OCI-LY7 (cell line): ENCODE data around the gene KDSR. TPM values are rescaled to one million over a fixed set of nuclear protein-coding genes. Genes with fewer than 3 reads are reported as not detected.

ENCODE experiments used
- BruUV-seq: library from RNA; stranded (reverse); fragments of 400-500 nt; replicated peaks from 2 replicates; lab custom pipeline; 2021; lab: Mats Ljungman, UMichigan
- CTCF ChIA-PET: fragments of 300-600 bp; sonication (Branson Sonifier 250); formaldehyde crosslinking; loops from one replicate; lab custom pipeline; 2022; ENCODE audit warnings: antibody characterized with exemption; ENCODE audit not compliant: unreplicated experiment; lab: Charles Lee
- POLR2A ChIA-PET: fragments of 300-600 bp; sonication (Branson Sonifier 250); formaldehyde crosslinking; loops from one replicate; lab custom pipeline; 2022; ENCODE audit warnings: antibody characterized with exemption; lab: Charles Lee
- DNase-seq: peaks from one replicate; pipeline ENCODE4 v3.0.0-alpha.2; 2015; ENCODE audit warnings: low spot score
- H2AFZ ChIP-seq: fragments of 200-600 bp; sonication (generic), shearing (Covaris generic); 2 replicates; pipeline ENCODE4 v1.6.1; 2014; ENCODE audit warnings: mild to moderate bottlenecking, antibody characterized with exemption, low read length, moderate library complexity
- H3K27ac ChIP-seq: fragments of 200-600 bp; sonication (generic); 2 replicates; pipeline ENCODE4 v1.5.1; 2014; ENCODE audit warnings: mixed run types, low read depth, mild to moderate bottlenecking, moderate library complexity, low read length, inconsistent platforms; ENCODE audit not compliant: poor library complexity, severe bottlenecking
- H3K36me3 ChIP-seq: fragments of 200-600 bp; sonication (generic); 2 replicates; pipeline ENCODE4 v1.6.1; 2014; ENCODE audit warnings: mild to moderate bottlenecking, antibody characterized with exemption, low read length, moderate library complexity, mixed read lengths; ENCODE audit not compliant: insufficient read depth
- H3K4me1 ChIP-seq: fragments of 200-600 bp; sonication (generic); 2 replicates; pipeline ENCODE4 v1.5.1; 2014; ENCODE audit warnings: mild to moderate bottlenecking, low read length; ENCODE audit not compliant: insufficient read depth, poor library complexity, severe bottlenecking
- H3K4me2 ChIP-seq: fragments of 200-600 bp; sonication (generic); 2 replicates; pipeline ENCODE4 v1.6.1; 2014; ENCODE audit warnings: mild to moderate bottlenecking, low read length
- H3K4me3 ChIP-seq: fragments of 200-600 bp; sonication (generic); 2 replicates; pipeline ENCODE4 v1.5.1; 2014; ENCODE audit warnings: mild to moderate bottlenecking, low read depth, low read length; ENCODE audit not compliant: poor library complexity, severe bottlenecking
- H3K79me2 ChIP-seq: fragments of 200-600 bp; sonication (generic); 2 replicates; pipeline ENCODE4 v1.6.1; 2016; ENCODE audit warnings: low read depth, mild to moderate bottlenecking, low read length, moderate library complexity, mixed read lengths; ENCODE audit not compliant: insufficient read depth
- H3K9me2 ChIP-seq: fragments of 200-600 bp; sonication (generic); 2 replicates; pipeline ENCODE4 v1.6.1; 2016; ENCODE audit warnings: mild to moderate bottlenecking, low read length, mixed read lengths; ENCODE audit not compliant: insufficient read depth
- H3K9me3 ChIP-seq: fragments of 200-600 bp; sonication (generic); 2 replicates; pipeline ENCODE4 v1.6.1; 2014; ENCODE audit warnings: mild to moderate bottlenecking, mixed run types, low read length, mixed read lengths
- H4K20me1 ChIP-seq: fragments of 200-600 bp; sonication (generic); 2 replicates; pipeline ENCODE4 v1.6.1; 2014; ENCODE audit warnings: mild to moderate bottlenecking, antibody characterized with exemption, low read length, moderate library complexity, mixed read lengths; ENCODE audit not compliant: insufficient read depth
- EZH2phosphoT487 ChIP-seq: fragments of 200-600 bp; sonication (generic); IDR thresholded peaks from 2 replicates; pipeline ENCODE4 v1.6.1; 2018; ENCODE audit warnings: low read depth, borderline replicate concordance, mild to moderate bottlenecking, mixed run types, antibody characterized with exemption, low read length, moderate library complexity, mixed read lengths
- intact Hi-C: fragments of 100-400 bp; cut with micrococcal nuclease; formaldehyde crosslinking; loops from one replicate; pipeline ENCODE4 v1.10.0; 2022; ENCODE audit not compliant: unreplicated experiment
- total RNA-seq, 2 experiments: library from RNA; depleted of rRNA in 1 of 2; stranded (reverse); fragments of >200 nt in 1 of 2; shearing (Covaris generic) in 1 of 2; gene quantifications; 2 replicates each; pipeline ENCODE4 v1.2.3, GENCODE V29; 2014 to 2022
- TF ChIP-seq, protein P1 (sequence below): fragments of 200-600 bp; sonication (generic); conservative IDR thresholded peaks from 2 replicates; pipeline ENCODE4 v1.5.1; 2014; ENCODE audit warnings: mild to moderate bottlenecking, antibody characterized with exemption, low read length, moderate library complexity, mixed read lengths

KDSR gene
- total RNA-seq, 2 experiments from 2014 or later: 6.5 to 13.4 TPM

DNA sequence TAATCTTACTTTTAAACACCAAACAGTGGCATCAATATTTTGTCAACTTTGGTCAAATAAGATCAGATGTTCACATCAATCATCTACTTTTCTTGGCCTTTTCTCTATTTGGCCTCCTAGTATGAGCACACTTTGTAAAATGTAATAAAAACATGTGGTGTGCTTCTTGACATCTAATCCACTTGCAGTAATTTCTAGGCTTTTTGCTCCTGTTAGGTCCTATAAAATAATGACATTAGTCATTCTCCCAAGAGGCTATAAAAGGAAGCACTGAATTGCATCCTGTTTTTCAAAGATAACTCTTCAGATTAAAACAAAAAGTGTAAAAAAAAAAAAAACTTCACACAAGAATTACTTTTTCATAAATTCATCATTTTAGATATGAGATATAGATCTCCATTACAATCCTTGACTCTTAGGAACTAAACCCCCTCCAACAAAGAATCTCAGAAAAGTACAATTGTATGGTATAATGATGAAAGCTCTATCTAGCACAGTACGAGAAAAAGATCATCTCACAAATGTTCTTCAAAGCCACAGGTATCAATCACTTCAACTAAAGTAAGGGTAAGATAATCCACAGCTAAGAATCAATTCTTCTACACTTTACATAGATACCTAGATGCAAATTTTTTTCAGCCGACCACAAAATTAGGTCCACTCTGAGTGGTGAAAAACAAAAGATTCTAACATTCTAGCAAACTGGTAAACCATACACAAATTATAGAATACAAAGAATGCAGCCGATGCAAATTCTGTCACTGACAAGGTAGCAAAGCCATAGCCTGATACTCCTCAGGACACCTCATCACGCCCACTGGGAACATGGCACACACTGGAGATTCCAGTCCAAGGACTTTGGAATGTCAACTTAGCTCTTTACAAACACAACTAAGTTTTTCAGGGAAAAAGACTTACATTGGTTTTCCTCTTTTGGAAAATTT, 50.1 kb downstream of the KDSR start:
- H3K79me2 ChIP-seq: no peaks in the 10 kb centered on the region
- DNase-seq: no peak
- ChIA-PET CTCF (no interaction called here), POLR2A (no interaction called here)
- H2AFZ ChIP-seq: no peak overlapping the region
- H3K36me3 ChIP-seq: no peaks in the 10 kb centered on the region
- H4K20me1 ChIP-seq: no peaks in the 10 kb centered on the region
- H3K4me1 ChIP-seq: peaks cover 17% of the 10 kb centered on the region
- H3K27ac ChIP-seq: no peak overlapping the region
- H3K9me3 ChIP-seq: no peaks in the 10 kb centered on the region
- no TSS peak for BruUV-seq
- peak overlapping the region; percentile 76; the same call in 1 of the 2 replicates for H3K4me2 ChIP-seq
- no peak overlapping the region for H3K4me3 ChIP-seq
- intact Hi-C loops: loop anchor here (5.0 kb wide), 1 partner anchor 110 kb away; no protein-coding TSS in a partner anchor
- H3K9me2 ChIP-seq: no peaks in the 10 kb centered on the region
- TF ChIP-seq, protein P1, sequence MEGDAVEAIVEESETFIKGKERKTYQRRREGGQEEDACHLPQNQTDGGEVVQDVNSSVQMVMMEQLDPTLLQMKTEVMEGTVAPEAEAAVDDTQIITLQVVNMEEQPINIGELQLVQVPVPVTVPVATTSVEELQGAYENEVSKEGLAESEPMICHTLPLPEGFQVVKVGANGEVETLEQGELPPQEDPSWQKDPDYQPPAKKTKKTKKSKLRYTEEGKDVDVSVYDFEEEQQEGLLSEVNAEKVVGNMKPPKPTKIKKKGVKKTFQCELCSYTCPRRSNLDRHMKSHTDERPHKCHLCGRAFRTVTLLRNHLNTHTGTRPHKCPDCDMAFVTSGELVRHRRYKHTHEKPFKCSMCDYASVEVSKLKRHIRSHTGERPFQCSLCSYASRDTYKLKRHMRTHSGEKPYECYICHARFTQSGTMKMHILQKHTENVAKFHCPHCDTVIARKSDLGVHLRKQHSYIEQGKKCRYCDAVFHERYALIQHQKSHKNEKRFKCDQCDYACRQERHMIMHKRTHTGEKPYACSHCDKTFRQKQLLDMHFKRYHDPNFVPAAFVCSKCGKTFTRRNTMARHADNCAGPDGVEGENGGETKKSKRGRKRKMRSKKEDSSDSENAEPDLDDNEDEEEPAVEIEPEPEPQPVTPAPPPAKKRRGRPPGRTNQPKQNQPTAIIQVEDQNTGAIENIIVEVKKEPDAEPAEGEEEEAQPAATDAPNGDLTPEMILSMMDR: no peak
- TF ChIP-seq EZH2phosphoT487: no peak

GRCh38 chr18:63315876-63316275, 51.1 kb downstream of the KDSR start:
- no peak for DNase-seq
- peaks cover 14% of the 10 kb centered on the region for H3K4me1 ChIP-seq
- H3K9me3 ChIP-seq: no peaks in the 10 kb centered on the region
- intact Hi-C loops: loop anchor here (5.0 kb wide), 1 partner anchor 109 kb away; no protein-coding TSS in a partner anchor
- TF ChIP-seq EZH2phosphoT487: no peak
- TF ChIP-seq, protein P1: no peak
- H3K36me3 ChIP-seq: no peaks in the 10 kb centered on the region
- no peak overlapping the region for H2AFZ ChIP-seq
- H3K79me2 ChIP-seq: no peaks in the 10 kb centered on the region
- ChIA-PET CTCF (no interaction called here), POLR2A (no interaction called here)
- H3K27ac ChIP-seq: no peak overlapping the region
- no peaks in the 10 kb centered on the region for H3K9me2 ChIP-seq
- peak overlapping the region; percentile 76; the same call in 1 of the 2 replicates for H3K4me2 ChIP-seq
- no peaks in the 10 kb centered on the region for H4K20me1 ChIP-seq
- no peak overlapping the region for H3K4me3 ChIP-seq
- no TSS peak for BruUV-seq
